OCI-LY3 (cell line): ENCODE results near the gene STARD3.

Experiments used
- EZH2phosphoT487 ChIP-seq: fragments of 200-600 bp; shearing (Covaris generic); IDR thresholded peaks from 2 replicates; pipeline ENCODE4 v1.6.1; 2018; ENCODE audit warnings: antibody characterized with exemption, mixed run types, low read depth
- TF ChIP-seq, protein P1 (sequence below): fragments of 200-600, 300-600 bp; sonication (generic); IDR thresholded peaks from 2 replicates; pipeline ENCODE4 v1.5.1; 2014; ENCODE audit warnings: antibody characterized with exemption, low read length, low read depth

DNA sequence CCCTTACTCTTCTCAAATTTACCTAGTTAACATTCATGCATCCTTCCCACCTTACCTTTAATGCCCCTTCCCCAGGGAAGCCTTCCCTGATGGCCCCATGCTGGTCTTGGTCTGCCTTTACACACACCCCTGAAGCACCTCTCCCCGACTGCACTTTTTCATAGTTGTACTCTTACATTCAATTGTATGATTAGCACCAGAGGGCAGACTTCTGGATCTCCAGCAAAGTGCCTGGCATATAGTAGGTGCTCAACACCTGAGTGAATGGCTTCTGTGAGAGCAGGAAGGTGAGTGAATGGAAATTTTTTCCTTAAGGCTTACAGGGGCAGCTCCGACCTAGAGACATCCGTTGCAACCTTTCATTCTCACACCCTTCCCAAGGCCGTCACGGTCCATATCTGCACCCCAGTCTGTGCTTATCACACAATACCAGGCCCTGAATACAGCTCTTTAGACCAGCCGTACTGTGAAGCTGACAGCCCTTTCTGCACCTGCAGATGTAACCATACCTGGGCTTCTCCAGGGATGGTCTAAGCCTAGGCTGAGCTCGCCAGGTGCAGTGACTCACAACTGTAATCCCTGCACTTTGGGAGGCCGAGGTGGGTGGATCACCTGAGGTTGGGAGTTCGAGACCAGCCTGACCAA lies 46.5 kb downstream of the STARD3 start:
- TF ChIP-seq, protein P1, sequence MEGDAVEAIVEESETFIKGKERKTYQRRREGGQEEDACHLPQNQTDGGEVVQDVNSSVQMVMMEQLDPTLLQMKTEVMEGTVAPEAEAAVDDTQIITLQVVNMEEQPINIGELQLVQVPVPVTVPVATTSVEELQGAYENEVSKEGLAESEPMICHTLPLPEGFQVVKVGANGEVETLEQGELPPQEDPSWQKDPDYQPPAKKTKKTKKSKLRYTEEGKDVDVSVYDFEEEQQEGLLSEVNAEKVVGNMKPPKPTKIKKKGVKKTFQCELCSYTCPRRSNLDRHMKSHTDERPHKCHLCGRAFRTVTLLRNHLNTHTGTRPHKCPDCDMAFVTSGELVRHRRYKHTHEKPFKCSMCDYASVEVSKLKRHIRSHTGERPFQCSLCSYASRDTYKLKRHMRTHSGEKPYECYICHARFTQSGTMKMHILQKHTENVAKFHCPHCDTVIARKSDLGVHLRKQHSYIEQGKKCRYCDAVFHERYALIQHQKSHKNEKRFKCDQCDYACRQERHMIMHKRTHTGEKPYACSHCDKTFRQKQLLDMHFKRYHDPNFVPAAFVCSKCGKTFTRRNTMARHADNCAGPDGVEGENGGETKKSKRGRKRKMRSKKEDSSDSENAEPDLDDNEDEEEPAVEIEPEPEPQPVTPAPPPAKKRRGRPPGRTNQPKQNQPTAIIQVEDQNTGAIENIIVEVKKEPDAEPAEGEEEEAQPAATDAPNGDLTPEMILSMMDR = no peak
- no peak for TF ChIP-seq EZH2phosphoT487
